Measurements from ENCODE around the gene RPS6KC1.
"Not testable (repeated sequence)": the region's sequence is repeated elsewhere in the genome, so short reads cannot be mapped to it uniquely, and the experiment has no call there.

RPS6KC1 gene

GRCh38 chr1:213192026-213192425 lies 141.0 kb downstream of the RPS6KC1 start:
- H3K4me1 Mint-ChIP-seq: peaks cover 6% of the 10 kb centered on the region
- H3K27me3 Mint-ChIP-seq: no peaks in the 10 kb centered on the region
- ATAC-seq (replicated peaks; ENCODE audit: extremely low read depth, poor library complexity, severe bottlenecking): no peak
- H3K36me3 Mint-ChIP-seq (ENCODE audit: insufficient read depth): peaks cover 4% of the 10 kb centered on the region
- no peak overlapping the region for H3K27ac Mint-ChIP-seq (ENCODE audit: low read depth)
- no peak for DNase-seq (ENCODE audit: low spot score in 2 of 2)
- peaks cover 5% of the 10 kb centered on the region for H3K9me3 Mint-ChIP-seq
- H3K4me3 Mint-ChIP-seq: no peak overlapping the region

- no peaks in the 10 kb centered on the region for H3K36me3 Mint-ChIP-seq (ENCODE audit: insufficient read depth)
- DNase-seq (ENCODE audit: low spot score in 2 of 2) (no peak), ATAC-seq (replicated peaks; ENCODE audit: extremely low read depth, poor library complexity, severe bottlenecking) (no peak)
- no peak overlapping the region for H3K27ac Mint-ChIP-seq (ENCODE audit: low read depth)
- H3K27me3 Mint-ChIP-seq: no peaks in the 10 kb centered on the region
- peaks cover 10% of the 10 kb centered on the region for H3K9me3 Mint-ChIP-seq
- H3K4me3 Mint-ChIP-seq: no peak overlapping the region
- H3K4me1 Mint-ChIP-seq: peaks cover 6% of the 10 kb centered on the region
Measured at GRCh38 chr1:213194383-213194782, 143.3 kb downstream of the RPS6KC1 start.

- H3K27me3 Mint-ChIP-seq: no peaks in the 10 kb centered on the region
- H3K36me3 Mint-ChIP-seq (ENCODE audit: insufficient read depth): no peaks in the 10 kb centered on the region
Measured at GRCh38 chr1:213194855-213195254, 143.8 kb downstream of the RPS6KC1 start.

GRCh38 chr1:213196328-213197054 lies 145.4 kb downstream of the RPS6KC1 start:
- ATAC-seq (replicated peaks; ENCODE audit: extremely low read depth, poor library complexity, severe bottlenecking); H3K4me3 Mint-ChIP-seq; DNase-seq (ENCODE audit: low spot score in 2 of 2); H3K4me1 Mint-ChIP-seq; H3K36me3 Mint-ChIP-seq (ENCODE audit: insufficient read depth); H3K27me3 Mint-ChIP-seq; H3K27ac Mint-ChIP-seq (ENCODE audit: low read depth): not testable (repeated sequence)
- peaks cover 11% of the 10 kb centered on the region for H3K9me3 Mint-ChIP-seq

More at GRCh38 chr1:213194855-213195254, 143.8 kb downstream of the RPS6KC1 start:
- ATAC-seq (replicated peaks; ENCODE audit: extremely low read depth, poor library complexity, severe bottlenecking) (no peak), DNase-seq (ENCODE audit: low spot score in 2 of 2) (no peak)
- H3K4me1 Mint-ChIP-seq: peaks cover 6% of the 10 kb centered on the region
- peaks cover 6% of the 10 kb centered on the region for H3K9me3 Mint-ChIP-seq
- no peak overlapping the region for H3K27ac Mint-ChIP-seq (ENCODE audit: low read depth)
- H3K4me3 Mint-ChIP-seq: no peak overlapping the region

GRCh38 chr1:213200630-213201029 lies 149.6 kb downstream of the RPS6KC1 start:
- H3K4me3 Mint-ChIP-seq: no peak overlapping the region
- H3K27ac Mint-ChIP-seq (ENCODE audit: low read depth): no peak overlapping the region
- DNase-seq (ENCODE audit: low spot score in 2 of 2) (no peak), ATAC-seq (replicated peaks; ENCODE audit: extremely low read depth, poor library complexity, severe bottlenecking) (no peak)
- H3K36me3 Mint-ChIP-seq (ENCODE audit: insufficient read depth): no peaks in the 10 kb centered on the region
- H3K4me1 Mint-ChIP-seq: peaks cover 6% of the 10 kb centered on the region
- H3K9me3 Mint-ChIP-seq: peaks cover 11% of the 10 kb centered on the region
- H3K27me3 Mint-ChIP-seq: no peaks in the 10 kb centered on the region

- Mint-ChIP-seq H3K9me3 (peaks cover 11% of the 10 kb centered on the region), H3K4me1 (peaks cover under 1% of the 10 kb centered on the region), H3K36me3 (ENCODE audit: insufficient read depth) (peaks cover 1% of the 10 kb centered on the region), H3K4me3 (no peak overlapping the region), H3K27me3 (no peaks in the 10 kb centered on the region), H3K27ac (ENCODE audit: low read depth) (no peak overlapping the region)
- DNase-seq (ENCODE audit: low spot score in 2 of 2) (no peak), ATAC-seq (replicated peaks; ENCODE audit: extremely low read depth, poor library complexity, severe bottlenecking) (no peak)
Measured at GRCh38 chr1:213201380-213202155, 150.5 kb downstream of the RPS6KC1 start.

GRCh38 chr1:213211201-213211600 lies 160.2 kb downstream of the RPS6KC1 start:
- peaks cover 7% of the 10 kb centered on the region for H3K36me3 Mint-ChIP-seq (ENCODE audit: insufficient read depth)
- H3K4me3 Mint-ChIP-seq: no peak overlapping the region
- no peaks in the 10 kb centered on the region for H3K9me3 Mint-ChIP-seq
- DNase-seq (ENCODE audit: low spot score in 2 of 2): no peak
- no peaks in the 10 kb centered on the region for H3K27me3 Mint-ChIP-seq
- no peaks in the 10 kb centered on the region for H3K4me1 Mint-ChIP-seq
- H3K27ac Mint-ChIP-seq (ENCODE audit: low read depth): no peak overlapping the region
- ATAC-seq (replicated peaks; ENCODE audit: extremely low read depth, poor library complexity, severe bottlenecking): no peak

GRCh38 chr1:213219076-213219475 lies 168.0 kb downstream of the RPS6KC1 start:
- not testable (repeated sequence) for H3K36me3 Mint-ChIP-seq (ENCODE audit: insufficient read depth); H3K4me3 Mint-ChIP-seq; ATAC-seq (replicated peaks; ENCODE audit: extremely low read depth, poor library complexity, severe bottlenecking); H3K27me3 Mint-ChIP-seq; H3K4me1 Mint-ChIP-seq; H3K27ac Mint-ChIP-seq (ENCODE audit: low read depth); DNase-seq (ENCODE audit: low spot score in 2 of 2); H3K9me3 Mint-ChIP-seq

- no peak for ATAC-seq (replicated peaks; ENCODE audit: extremely low read depth, poor library complexity, severe bottlenecking)
- Mint-ChIP-seq H3K9me3 (no peaks in the 10 kb centered on the region), H3K4me1 (no peaks in the 10 kb centered on the region), H3K27me3 (no peaks in the 10 kb centered on the region), H3K36me3 (ENCODE audit: insufficient read depth) (peaks cover 1% of the 10 kb centered on the region), H3K4me3 (no peak overlapping the region), H3K27ac (ENCODE audit: low read depth) (no peak overlapping the region)
- DNase-seq (ENCODE audit: low spot score in 2 of 2): no peak
Measured at GRCh38 chr1:213221209-213221608, 170.2 kb downstream of the RPS6KC1 start.

GRCh38 chr1:213227458-213227857 lies 176.4 kb downstream of the RPS6KC1 start:
- no peak for ATAC-seq (replicated peaks; ENCODE audit: extremely low read depth, poor library complexity, severe bottlenecking)
- no peak for DNase-seq (ENCODE audit: low spot score in 2 of 2)
- Mint-ChIP-seq H3K9me3 (no peaks in the 10 kb centered on the region), H3K27me3 (no peaks in the 10 kb centered on the region), H3K27ac (ENCODE audit: low read depth) (no peak overlapping the region), H3K36me3 (ENCODE audit: insufficient read depth) (peaks cover 3% of the 10 kb centered on the region), H3K4me1 (no peaks in the 10 kb centered on the region), H3K4me3 (no peak overlapping the region)

GRCh38 chr1:213231795-213232231 lies 180.8 kb downstream of the RPS6KC1 start:
- H3K27ac Mint-ChIP-seq (ENCODE audit: low read depth): no peak overlapping the region
- no peaks in the 10 kb centered on the region for H3K27me3 Mint-ChIP-seq
- H3K4me3 Mint-ChIP-seq: no peak overlapping the region
- DNase-seq (ENCODE audit: low spot score in 2 of 2): no peak
- no peak for ATAC-seq (replicated peaks; ENCODE audit: extremely low read depth, poor library complexity, severe bottlenecking)
- H3K9me3 Mint-ChIP-seq: no peaks in the 10 kb centered on the region
- H3K36me3 Mint-ChIP-seq (ENCODE audit: insufficient read depth): peaks cover 2% of the 10 kb centered on the region
- H3K4me1 Mint-ChIP-seq: no peaks in the 10 kb centered on the region

- ATAC-seq (replicated peaks; ENCODE audit: extremely low read depth, poor library complexity, severe bottlenecking): no peak
- Mint-ChIP-seq H3K27ac (ENCODE audit: low read depth) (no peak overlapping the region), H3K9me3 (no peaks in the 10 kb centered on the region), H3K27me3 (no peaks in the 10 kb centered on the region), H3K36me3 (ENCODE audit: insufficient read depth) (peaks cover 2% of the 10 kb centered on the region), H3K4me1 (no peaks in the 10 kb centered on the region), H3K4me3 (no peak overlapping the region)
- DNase-seq (ENCODE audit: low spot score in 2 of 2): no peak
Measured at GRCh38 chr1:213242883-213243282, 191.8 kb downstream of the RPS6KC1 start.

- H3K27ac Mint-ChIP-seq (ENCODE audit: low read depth): no peak overlapping the region
- ATAC-seq (replicated peaks; ENCODE audit: extremely low read depth, poor library complexity, severe bottlenecking) (no peak), DNase-seq (ENCODE audit: low spot score in 2 of 2) (no peak)
- no peaks in the 10 kb centered on the region for H3K9me3 Mint-ChIP-seq
- no peaks in the 10 kb centered on the region for H3K4me1 Mint-ChIP-seq
- H3K27me3 Mint-ChIP-seq: no peaks in the 10 kb centered on the region
- H3K4me3 Mint-ChIP-seq: no peak overlapping the region
- peaks cover 2% of the 10 kb centered on the region for H3K36me3 Mint-ChIP-seq (ENCODE audit: insufficient read depth)
Measured at GRCh38 chr1:213244664-213245091, 193.6 kb downstream of the RPS6KC1 start.

All from central memory CD8-positive, alpha-beta T cell (primary cell).